GM12878 (cell line): ENCODE measurements around the gene LRRC56. TPM values are rescaled to one million over a fixed set of nuclear protein-coding genes. Genes with fewer than 3 reads are reported as not detected.

Source experiments
- ATAC-seq: fragments of 200-7000 bp; cut with Tn5 transposase; 3 replicates; pipeline ENCODE4 v1.9.1; 2020; ENCODE audit warnings: mild to moderate bottlenecking, moderate library complexity
- Bru-seq: library from RNA; stranded (reverse); fragments of 400-500 nt; gene quantifications from one replicate; lab custom pipeline; 2021; lab: Mats Ljungman, UMichigan
- BruChase-seq, 2 experiments: library from RNA; stranded (reverse); fragments of 400-500 nt; gene quantifications; one replicate each; lab custom pipeline; 2021; lab: Mats Ljungman, UMichigan
- BruUV-seq: library from RNA; stranded (reverse); fragments of 400-500 nt; replicated peaks from 2 replicates; lab custom pipeline; 2021; lab: Mats Ljungman, UMichigan
- CTCF ChIA-PET: fragments of 300-600 bp; sonication (Branson Sonifier 250); formaldehyde crosslinking; extraction: SDS; loops from one replicate; lab custom pipeline; 2021; ENCODE audit warnings: inconsistent platforms; lab: Yijun Ruan, JAX
- POLR2A ChIA-PET: fragments of 350-600 bp; formaldehyde crosslinking; extraction: SDS; loops from one replicate; lab custom pipeline; 2021; ENCODE audit warnings: inconsistent platforms; lab: Charles Lee
- RAD21 ChIA-PET: fragments of 300-600 bp; sonication (Branson Sonifier 250); formaldehyde crosslinking; loops from one replicate; lab custom pipeline; 2023; ENCODE audit warnings: antibody characterized with exemption; ENCODE audit not compliant: unreplicated experiment; lab: Charles Lee
- SMC1A ChIA-PET: fragments of 300-600 bp; sonication (Branson Sonifier 250); formaldehyde crosslinking; loops from one replicate; lab custom pipeline; 2023; ENCODE audit not compliant: unreplicated experiment, uncharacterized antibody; lab: Charles Lee
- DNase-seq: peaks from one replicate; pipeline ENCODE4 v3.0.0-alpha.2; 2011; ENCODE audit warnings: low read depth, low spot score
- FAIRE-seq: peaks from 3 replicates; lab custom pipeline; 2011; peaks lifted over from hg19 to GRCh38; lab: Jason Lieb, UNC
- H2AFZ ChIP-seq: 2 replicates; pipeline ENCODE4 v1.6.0; 2011; ENCODE audit warnings: low read depth, low read length, control low read depth; ENCODE audit not compliant: control insufficient read depth
- H3K27ac ChIP-seq: 2 replicates; pipeline ENCODE4 v1.5.1; 2011; ENCODE audit warnings: control low read depth; ENCODE audit not compliant: control insufficient read depth, insufficient read depth
- H3K27me3 ChIP-seq, 2 experiments: replicated peaks in 1 of 2; 2 replicates each; pipeline versions ENCODE4 v1.6.0 to v1.6.1; 2011; ENCODE audit warnings: low read length in 1 of 2; ENCODE audit not compliant: control insufficient read depth in 2 of 2, insufficient read depth in 2 of 2
- H3K36me3 ChIP-seq, 2 experiments: 2 replicates each; pipeline ENCODE4 v1.5.1; 2011; ENCODE audit warnings: low read length in 1 of 2; ENCODE audit not compliant: control insufficient read depth in 2 of 2, insufficient read depth in 2 of 2
- H3K4me1 ChIP-seq: 2 replicates; pipeline ENCODE4 v1.6.1; 2011; ENCODE audit warnings: mild to moderate bottlenecking, low read length, moderate library complexity, mixed read lengths; ENCODE audit not compliant: control insufficient read depth, insufficient read depth
- H3K4me2 ChIP-seq: 2 replicates; pipeline ENCODE4 v1.6.0; 2011; ENCODE audit warnings: control low read depth; ENCODE audit not compliant: control insufficient read depth, insufficient read depth
- H3K4me3 ChIP-seq: fragments of 200-600 bp; sonication (generic); 2 replicates; pipeline ENCODE4 v1.5.1; 2016
- H3K79me2 ChIP-seq: 2 replicates; pipeline ENCODE4 v1.6.0; 2011; ENCODE audit warnings: low read length; ENCODE audit not compliant: control insufficient read depth, insufficient read depth
- H3K9ac ChIP-seq: 2 replicates; pipeline ENCODE4 v1.8.0; 2011; ENCODE audit warnings: low read length, control low read depth, mixed read lengths; ENCODE audit not compliant: control insufficient read depth, insufficient read depth
- H3K9me3 ChIP-seq: replicated peaks from 3 replicates; pipeline ENCODE4 v1.5.1; 2011; ENCODE audit warnings: mild to moderate bottlenecking, low read length; ENCODE audit not compliant: control insufficient read depth, insufficient read depth
- H4K20me1 ChIP-seq: 2 replicates; pipeline ENCODE4 v1.6.0; 2011; ENCODE audit not compliant: control insufficient read depth, insufficient read depth
- ASH2L ChIP-seq: fragments of 300-600, 200-600 bp; sonication (generic); IDR thresholded peaks from 2 replicates; pipeline ENCODE4 v1.6.1; 2017; ENCODE audit warnings: low read depth, mild to moderate bottlenecking, borderline replicate concordance
- BMI1 ChIP-seq: fragments of 450-650 bp; IDR thresholded peaks from 2 replicates; pipeline ENCODE4 v1.6.1; 2016; ENCODE audit warnings: mild to moderate bottlenecking, moderate library complexity, borderline replicate concordance
- CEBPB ChIP-seq, 2 experiments: fragments of 150-350 bp in 1 of 2; IDR thresholded peaks; 2 replicates each; pipeline ENCODE4 v1.6.1; 2012 to 2014; ENCODE audit warnings: low read depth in 2 of 2, low read length in 2 of 2, borderline replicate concordance in 1 of 2, inconsistent platforms in 1 of 2
- HCFC1 ChIP-seq: fragments of 150-350 bp; IDR thresholded peaks from 2 replicates; pipeline ENCODE4 v1.6.1; 2014; ENCODE audit warnings: low read length
- HDGF ChIP-seq: fragments of 450-650 bp; IDR thresholded peaks from 2 replicates; pipeline ENCODE4 v1.6.1; 2016; ENCODE audit warnings: antibody characterized with exemption
- IKZF2 ChIP-seq, 2 experiments: fragments of 450-650 bp; IDR thresholded peaks; 2 replicates each; pipeline ENCODE4 v1.6.1; 2017; ENCODE audit warnings: mild to moderate bottlenecking in 2 of 2, moderate library complexity in 2 of 2
- MEF2B ChIP-seq: fragments of 450-650 bp; IDR thresholded peaks from 2 replicates; pipeline ENCODE4 v1.6.1; 2018; ENCODE audit warnings: mild to moderate bottlenecking, moderate library complexity; ENCODE audit not compliant: partially characterized antibody, poor library complexity, severe bottlenecking
- PML ChIP-seq: IDR thresholded peaks from 2 replicates; pipeline ENCODE4 v1.6.1; 2012; ENCODE audit warnings: low read length, inconsistent platforms
- SMARCA5 ChIP-seq: fragments of 450-650 bp; IDR thresholded peaks from 2 replicates; pipeline ENCODE4 v1.6.1; 2017; ENCODE audit warnings: mild to moderate bottlenecking
- STAT1 ChIP-seq: fragments of 450-650 bp; conservative IDR thresholded peaks from 2 replicates; pipeline ENCODE4 v1.6.1; 2014; ENCODE audit warnings: antibody characterized with exemption, mild to moderate bottlenecking
- WGBS: methylation state at CpG from one replicate; pipeline ENCODE4 v1.1.6; 2016; ENCODE audit warnings: low lambda C conversion rate; ENCODE audit not compliant: insufficient replicate concordance, insufficient coverage; ENCODE audit errors: missing lambda C conversion rate; 5-methylcytosine and 5-hydroxymethylcytosine counted together
- in situ Hi-C: fragments of 300-500 bp; cut with MboI; formaldehyde crosslinking; loops from 9 replicates; pipeline ENCODE4 v1.14.3; 2018; ENCODE audit warnings: mixed read lengths
- intact Hi-C: fragments of 100-400 bp; cut with micrococcal nuclease; formaldehyde crosslinking; loops from one replicate; pipeline ENCODE4 v1.14.2; 2022; ENCODE audit not compliant: unreplicated experiment
- long read RNA-seq, 2 experiments: library from polyadenylated mRNA; unstranded; transcript quantifications; one replicate each; pipeline ENCODE4 v2.0.0, GENCODE V29; 2019 to 2020
- polyA minus RNA-seq, 3 experiments: library from RNA; depleted of rRNA, polyadenylated mRNA; stranded (reverse); fragments of >200 nt; gene quantifications; 2 replicates each; pipeline ENCODE4 v1.2.3, GENCODE V29; 2011
- polyA plus RNA-seq, 11 experiments: library from polyadenylated mRNA; depleted of rRNA in 4 of 11; unstranded in 6 of 11; stranded (reverse) in 5 of 11; fragments of >200 nt; fragmentation: Nextera tagmentation in 4 of 11; fragmentation: Illumina TruSeq in 1 of 11; extraction: Ambion mirVana in 4 of 11; extraction: Trizol in 1 of 11; gene quantifications; 1 replicate in 1 of 11; 2 replicates in 10 of 11; pipeline versions ENCODE4 v1.2.1 to v1.2.3, GENCODE V29; 2011 to 2016; ENCODE audit warnings: inconsistent platforms in 2 of 11, missing spikeins in 2 of 11, low read depth in 1 of 11
- total RNA-seq, 4 experiments: library from RNA; depleted of rRNA in 3 of 4; stranded (reverse); fragments of >200 nt in 3 of 4; fragmentation: Illumina TruSeq in 1 of 4; extraction: Trizol in 1 of 4; gene quantifications; 2 replicates each; pipeline versions ENCODE4 v1.2.1 to v1.2.3, GENCODE V29; 2013 to 2021
- TF ChIP-seq, protein P1 (sequence below): fragments of 450-650 bp; formaldehyde crosslinking; IDR thresholded peaks from 2 replicates; pipeline ENCODE4 v1.5.0; 2022; ENCODE audit warnings: mild to moderate bottlenecking, missing genetic modification characterization
- TF ChIP-seq, protein P2 (sequence below): IDR thresholded peaks from 2 replicates; pipeline ENCODE4 v1.6.1; 2011; ENCODE audit warnings: low read depth, low read length, improper control_type of control experiment, borderline replicate concordance

Gene LRRC56, protein sequence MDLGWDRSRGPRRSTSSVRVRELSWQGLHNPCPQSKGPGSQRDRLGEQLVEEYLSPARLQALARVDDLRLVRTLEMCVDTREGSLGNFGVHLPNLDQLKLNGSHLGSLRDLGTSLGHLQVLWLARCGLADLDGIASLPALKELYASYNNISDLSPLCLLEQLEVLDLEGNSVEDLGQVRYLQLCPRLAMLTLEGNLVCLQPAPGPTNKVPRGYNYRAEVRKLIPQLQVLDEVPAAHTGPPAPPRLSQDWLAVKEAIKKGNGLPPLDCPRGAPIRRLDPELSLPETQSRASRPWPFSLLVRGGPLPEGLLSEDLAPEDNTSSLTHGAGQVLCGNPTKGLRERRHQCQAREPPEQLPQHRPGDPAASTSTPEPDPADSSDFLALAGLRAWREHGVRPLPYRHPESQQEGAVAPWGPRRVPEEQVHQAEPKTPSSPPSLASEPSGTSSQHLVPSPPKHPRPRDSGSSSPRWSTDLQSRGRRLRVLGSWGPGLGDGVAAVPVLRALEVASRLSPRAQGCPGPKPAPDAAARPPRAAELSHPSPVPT
- total RNA-seq (2013; cell fraction: nucleolus; rRNA removed) = 3.4 and 5.1 TPM in 2 replicates
- 0.60 and 0.79 TPM in 2 replicates for total RNA-seq (2014; rRNA removed)
- 0.41 and 0.45 TPM in 2 replicates for total RNA-seq (2014; rRNA removed; fragmentation: Illumina TruSeq; extraction: Trizol)
- total RNA-seq (2021) = 1.7 and 1.9 TPM in 2 replicates
- 0.20 TPM for polyA plus RNA-seq (2011; ENCODE audit: low read depth)
- 0.37 and 0.75 TPM in 2 replicates for polyA plus RNA-seq (2011; rRNA removed)
- 0.78 and 1.6 TPM in 2 replicates for polyA plus RNA-seq (2011; cell fraction: cytosol; rRNA removed)
- polyA plus RNA-seq (2011; cell fraction: nucleus; rRNA removed) = 8.1 and 9.7 TPM in 2 replicates
- polyA plus RNA-seq (2012) = 0.87 and 1.1 TPM in 2 replicates
- 0.19 TPM in 1 of 2 replicates, not detected in the other for polyA plus RNA-seq (2014; fragmentation: Illumina TruSeq; extraction: Trizol)
- polyA plus RNA-seq (2014; fragmentation: Nextera tagmentation; extraction: Ambion mirVana) = under 1 TPM in 1 of 2 experiments, not detected in 1; 0.02 TPM
- 1.6 and 1.9 TPM in 2 replicates for polyA plus RNA-seq (2014; rRNA removed)
- 1 to 10 TPM in 1 of 2 experiments, under 1 TPM in 1; 0.62 to 1.0 TPM for polyA plus RNA-seq (2016; fragmentation: Nextera tagmentation; extraction: Ambion mirVana)
- 1.0 and 1.5 TPM in 2 replicates for polyA minus RNA-seq (2011; rRNA and poly(A)+ RNA removed)
- polyA minus RNA-seq (2011; cell fraction: cytosol; rRNA and poly(A)+ RNA removed) = 0.42 TPM in 1 of 2 replicates, not detected in the other
- polyA minus RNA-seq (2011; cell fraction: nucleus; rRNA and poly(A)+ RNA removed) = 3.1 and 5.0 TPM in 2 replicates
- Bru-seq, nascent RNA = percentile 37 among the genes with signal in this experiment
- BruChase-seq, experiment 1, labeled RNA remaining after a 6-hour chase = percentile 31 among the genes with signal in this experiment
- BruChase-seq, experiment 2, labeled RNA remaining after a 2-hour chase = percentile 34 among the genes with signal in this experiment
- long read RNA-seq, experiment 1 = 0 reads
- long read RNA-seq, experiment 2 = 0 reads

DNA sequence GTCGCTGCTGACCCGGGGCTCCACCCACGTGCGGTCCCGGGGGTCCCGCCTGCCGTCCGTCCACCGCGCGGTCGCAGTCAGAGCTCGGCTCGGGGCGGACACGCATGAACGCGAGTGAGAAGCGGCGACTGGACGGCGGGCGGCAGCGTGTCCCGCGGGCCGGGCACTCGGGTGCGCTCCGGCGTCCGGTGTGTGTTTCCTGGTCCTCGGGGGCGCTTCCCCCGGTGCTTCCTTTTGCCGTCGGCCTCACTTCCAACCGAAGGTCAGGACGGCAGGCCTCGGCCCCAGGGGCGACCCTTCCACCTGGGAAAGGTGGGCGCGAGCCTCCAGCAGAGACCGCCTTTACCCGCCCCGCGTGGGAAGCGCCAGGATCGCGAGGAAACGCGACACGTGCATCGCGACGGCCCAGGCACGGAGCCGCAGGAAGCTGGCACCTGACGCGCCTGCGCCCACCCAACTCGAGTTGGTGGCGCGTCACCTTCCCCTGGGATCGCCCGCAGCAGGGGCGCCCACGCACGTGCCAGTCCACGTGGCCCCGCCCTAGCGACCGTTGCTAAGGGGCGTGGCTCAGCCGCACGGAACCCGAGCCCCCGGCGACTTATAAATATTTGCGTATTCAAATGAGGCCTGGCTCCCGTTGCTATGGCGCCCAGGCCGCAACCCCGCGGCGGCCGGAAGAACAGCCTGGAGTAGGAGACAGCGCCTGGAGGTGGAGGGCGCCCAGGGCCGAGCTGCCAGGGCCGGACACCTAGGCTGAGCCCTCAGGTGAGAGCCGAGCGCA is at the start of gene LRRC56:
Gene LRRC56, plus strand, starts transcription at position 687 of the 781 bp plus-strand sequence. CDS start 3,158 bp downstream, outside the sequence.
- WGBS = 1% methylated on average over 85 of the region's 93 CpGs
- in situ Hi-C loops = no loop called here
- H3K4me3 ChIP-seq = peak within 1 kb of the TSS; percentile 75
- SMC1A ChIA-PET = no interaction called here
- CTCF ChIA-PET = interaction anchor here (1.4 to 1.5 kb wide), 3 partner anchors 18 to 88 kb away, joined by 3 to 8 read pairs (median 7); no protein-coding TSS in a partner anchor
- H3K27ac ChIP-seq = peak within 1 kb of the TSS; percentile 79
- intact Hi-C loops = loop anchor here (2.0 kb wide), 1 partner anchor 30 kb away; the partner anchor contains the start of gene RNH1
- FAIRE-seq = peak; percentile 56
- peaks cover 16% of the 10 kb centered on the region for H3K79me2 ChIP-seq
- BruUV-seq = TSS peak; percentile 67
- peaks cover 0 to 9% of the 10 kb centered on the region in 2 experiments; a peak in 3 of 4 replicates for H3K36me3 ChIP-seq
- no peaks in the 10 kb centered on the region for H3K9me3 ChIP-seq
- RAD21 ChIA-PET = interaction anchor here (0.8 to 1.8 kb wide), 4 partner anchors 18 to 79 kb away, joined by 3 to 7 read pairs (median 6); partner anchors contain the start of genes IRF7, PHRF1 and RNH1
- H3K4me1 ChIP-seq = peaks cover 28% of the 10 kb centered on the region
- DNase-seq = peak; percentile 79
- peak within 1 kb of the TSS; percentile 66 for H3K9ac ChIP-seq
- peak within 1 kb of the TSS; percentile 100 for H3K4me2 ChIP-seq
- POLR2A ChIA-PET = interaction anchor here (0.8 to 2.5 kb wide), 7 partner anchors 8 to 221 kb away, joined by 3 to 15 read pairs (median 4); partner anchors contain the start of gene PHRF1
- peaks cover 4% of the 10 kb centered on the region; the same call in 1 of the 2 replicates for H4K20me1 ChIP-seq
- H3K27me3 ChIP-seq = no peaks in the 10 kb centered on the region
- H2AFZ ChIP-seq = peak within 1 kb of the TSS; percentile 89
- peak; percentile 75 for ATAC-seq
- TF ChIP-seq, protein P1, sequence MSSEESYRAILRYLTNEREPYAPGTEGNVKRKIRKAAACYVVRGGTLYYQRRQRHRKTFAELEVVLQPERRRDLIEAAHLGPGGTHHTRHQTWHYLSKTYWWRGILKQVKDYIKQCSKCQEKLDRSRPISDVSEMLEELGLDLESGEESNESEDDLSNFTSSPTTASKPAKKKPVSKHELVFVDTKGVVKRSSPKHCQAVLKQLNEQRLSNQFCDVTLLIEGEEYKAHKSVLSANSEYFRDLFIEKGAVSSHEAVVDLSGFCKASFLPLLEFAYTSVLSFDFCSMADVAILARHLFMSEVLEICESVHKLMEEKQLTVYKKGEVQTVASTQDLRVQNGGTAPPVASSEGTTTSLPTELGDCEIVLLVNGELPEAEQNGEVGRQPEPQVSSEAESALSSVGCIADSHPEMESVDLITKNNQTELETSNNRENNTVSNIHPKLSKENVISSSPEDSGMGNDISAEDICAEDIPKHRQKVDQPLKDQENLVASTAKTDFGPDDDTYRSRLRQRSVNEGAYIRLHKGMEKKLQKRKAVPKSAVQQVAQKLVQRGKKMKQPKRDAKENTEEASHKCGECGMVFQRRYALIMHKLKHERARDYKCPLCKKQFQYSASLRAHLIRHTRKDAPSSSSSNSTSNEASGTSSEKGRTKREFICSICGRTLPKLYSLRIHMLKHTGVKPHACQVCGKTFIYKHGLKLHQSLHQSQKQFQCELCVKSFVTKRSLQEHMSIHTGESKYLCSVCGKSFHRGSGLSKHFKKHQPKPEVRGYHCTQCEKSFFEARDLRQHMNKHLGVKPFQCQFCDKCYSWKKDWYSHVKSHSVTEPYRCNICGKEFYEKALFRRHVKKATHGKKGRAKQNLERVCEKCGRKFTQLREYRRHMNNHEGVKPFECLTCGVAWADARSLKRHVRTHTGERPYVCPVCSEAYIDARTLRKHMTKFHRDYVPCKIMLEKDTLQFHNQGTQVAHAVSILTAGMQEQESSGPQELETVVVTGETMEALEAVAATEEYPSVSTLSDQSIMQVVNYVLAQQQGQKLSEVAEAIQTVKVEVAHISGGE (CRISPR knock-in tag) = no peak
- TF ChIP-seq CEBPB (IDR thresholded peaks at IDR 0.05; ENCODE audit: borderline replicate concordance in 1 of 2, low read depth in 2 of 2, low read length in 2 of 2) (no peak), HCFC1 (no peak; the same call in 1 of the 2 replicates), BMI1 (peak; percentile 98), STAT1 (0 out of 2 replicates have a peak, but pooled peaks have one; percentile 56), ASH2L (no peak), IKZF2 (IDR thresholded peaks at IDR 0.05) (peak; percentile 56; a peak in 3 of 4 replicates), HDGF (peak; percentile 77), PML (no peak), SMARCA5 (peak; percentile 46), MEF2B (peak; percentile 98)
- TF ChIP-seq, protein P2, sequence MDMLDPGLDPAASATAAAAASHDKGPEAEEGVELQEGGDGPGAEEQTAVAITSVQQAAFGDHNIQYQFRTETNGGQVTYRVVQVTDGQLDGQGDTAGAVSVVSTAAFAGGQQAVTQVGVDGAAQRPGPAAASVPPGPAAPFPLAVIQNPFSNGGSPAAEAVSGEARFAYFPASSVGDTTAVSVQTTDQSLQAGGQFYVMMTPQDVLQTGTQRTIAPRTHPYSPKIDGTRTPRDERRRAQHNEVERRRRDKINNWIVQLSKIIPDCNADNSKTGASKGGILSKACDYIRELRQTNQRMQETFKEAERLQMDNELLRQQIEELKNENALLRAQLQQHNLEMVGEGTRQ = peak; percentile 72
